Measurements from ENCODE around the gene EIPR1. TPM values are rescaled to one million over a fixed set of nuclear protein-coding genes. Genes with fewer than 3 reads are reported as not detected.

The EIPR1 gene
- total and polyA plus RNA-seq, 10 of the 15 experiments (the other 5 are each of a cell fraction or from before 2014, with no cell fraction given) = 23.6 to 61.2 (median 42.2) TPM

DNA sequence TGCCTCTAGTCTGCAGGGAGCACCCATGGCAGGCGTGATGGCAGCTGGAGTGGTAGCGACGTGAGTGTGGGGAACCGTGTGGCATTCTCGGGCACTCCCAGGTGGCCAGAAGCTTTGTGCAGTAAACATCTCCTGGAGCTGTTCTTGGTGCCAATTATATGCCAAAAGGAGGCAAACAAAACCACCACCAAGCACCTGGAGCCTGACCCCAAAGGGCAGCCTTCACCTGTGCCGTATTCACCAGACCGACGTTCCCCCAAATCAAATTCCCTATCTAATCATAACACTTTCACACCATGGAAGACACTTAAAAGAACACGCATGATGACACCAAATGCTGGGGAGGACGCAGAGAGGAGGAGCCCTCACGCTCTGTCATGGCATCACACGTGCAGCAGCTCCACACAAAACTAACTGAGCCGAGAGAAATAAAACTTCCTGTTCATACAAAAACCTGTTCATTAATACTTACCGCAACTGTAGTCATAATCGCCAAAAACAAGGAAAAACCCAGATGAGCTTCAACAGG lies 123.6 kb downstream of the EIPR1 start:
- TSS peak; percentile 40 for BruUV-seq (replicated peaks)
- H2AFZ ChIP-seq (ENCODE audit: control insufficient read depth, low read depth, low read length) = no peak overlapping the region
- peaks cover 16% of the 10 kb centered on the region for H3K4me1 ChIP-seq (ENCODE audit: control insufficient read depth, insufficient read depth, low read length)
- peaks cover 18% of the 10 kb centered on the region for H3K9me3 ChIP-seq (replicated peaks; ENCODE audit: control insufficient read depth, insufficient read depth, low read length)
- ChIA-PET RAD21 (ENCODE audit: unreplicated experiment) (interaction anchor here (0.8 to 1.7 kb wide), 4 partner anchors 11 to 52 kb away, joined by 3 to 18 read pairs (median 4); no protein-coding TSS in a partner anchor), SMC1A (ENCODE audit: uncharacterized antibody, unreplicated experiment) (interaction anchor here (0.8 to 2.2 kb wide), 4 partner anchors 11 to 407 kb away, joined by 3 to 12 read pairs (median 6); no protein-coding TSS in a partner anchor), POLR2A (interaction anchor here (0.8 to 1.4 kb wide), 3 partner anchors 11 to 102 kb away, joined by 3 to 4 read pairs (median 3); no protein-coding TSS in a partner anchor), CTCF (interaction anchor here (0.7 to 1.2 kb wide), 2 partner anchors 31 to 37 kb away, joined by 3 to 5 read pairs; no protein-coding TSS in a partner anchor)
- H3K4me2 ChIP-seq (ENCODE audit: control insufficient read depth, insufficient read depth) = no peak overlapping the region
- ATAC-seq = peak; percentile 85
- 60% methylated on average over 15 of the region's 15 CpGs for WGBS (ENCODE audit: insufficient coverage, insufficient replicate concordance, low lambda C conversion rate, missing lambda C conversion rate)
- peaks cover 7 to 12% of the 10 kb centered on the region in 2 experiments for H3K36me3 ChIP-seq (ENCODE audit: control insufficient read depth in 2 of 2, insufficient read depth in 2 of 2, low read length in 1 of 2)
- H3K27ac ChIP-seq (ENCODE audit: control insufficient read depth, insufficient read depth) = peak overlapping the region; percentile 69
- peak; percentile 68 for DNase-seq (ENCODE audit: low read depth, low spot score)
- no peaks in the 10 kb centered on the region for H4K20me1 ChIP-seq (ENCODE audit: control insufficient read depth, insufficient read depth)
- H3K4me3 ChIP-seq = no peak overlapping the region
- in situ Hi-C loops (cut with MboI) (no loop called here), intact Hi-C loops (cut with micrococcal nuclease; ENCODE audit: unreplicated experiment) (loop anchor here (1.0 kb wide), 2 partner anchors 31 to 49 kb away; no protein-coding TSS in a partner anchor)
- no peaks in the 10 kb centered on the region for H3K79me2 ChIP-seq (ENCODE audit: control insufficient read depth, insufficient read depth, low read length)
- 0 out of 2 replicates have a peak overlapping the region, but pooled peaks have one; percentile 29 for H3K9ac ChIP-seq (ENCODE audit: control insufficient read depth, insufficient read depth, low read length)
- FAIRE-seq = no peak
- H3K27me3 ChIP-seq (replicated peaks in 1 of 2; ENCODE audit: control insufficient read depth in 2 of 2, insufficient read depth in 2 of 2, low read length in 1 of 2) = no peaks in the 10 kb centered on the region
- 0 out of 2 replicates have a peak, but pooled peaks have one; percentile 28 for TF ChIP-seq PML (IDR thresholded peaks at IDR 0.05; ENCODE audit: low read length)
- TF ChIP-seq, protein P1, sequence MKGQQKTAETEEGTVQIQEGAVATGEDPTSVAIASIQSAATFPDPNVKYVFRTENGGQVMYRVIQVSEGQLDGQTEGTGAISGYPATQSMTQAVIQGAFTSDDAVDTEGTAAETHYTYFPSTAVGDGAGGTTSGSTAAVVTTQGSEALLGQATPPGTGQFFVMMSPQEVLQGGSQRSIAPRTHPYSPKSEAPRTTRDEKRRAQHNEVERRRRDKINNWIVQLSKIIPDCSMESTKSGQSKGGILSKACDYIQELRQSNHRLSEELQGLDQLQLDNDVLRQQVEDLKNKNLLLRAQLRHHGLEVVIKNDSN (IDR thresholded peaks at IDR 0.05; ENCODE audit: borderline replicate concordance, extremely low read length, insufficient read depth, low read depth, low read length) = no peak
- TF ChIP-seq ETV6 (conservative IDR thresholded peaks at IDR 0.05 in 1 of 2, IDR thresholded peaks at IDR 0.05 in 1 of 2; ENCODE audit: borderline replicate concordance in 1 of 2, low read depth in 1 of 2) = no peak
- TF ChIP-seq, protein P2, sequence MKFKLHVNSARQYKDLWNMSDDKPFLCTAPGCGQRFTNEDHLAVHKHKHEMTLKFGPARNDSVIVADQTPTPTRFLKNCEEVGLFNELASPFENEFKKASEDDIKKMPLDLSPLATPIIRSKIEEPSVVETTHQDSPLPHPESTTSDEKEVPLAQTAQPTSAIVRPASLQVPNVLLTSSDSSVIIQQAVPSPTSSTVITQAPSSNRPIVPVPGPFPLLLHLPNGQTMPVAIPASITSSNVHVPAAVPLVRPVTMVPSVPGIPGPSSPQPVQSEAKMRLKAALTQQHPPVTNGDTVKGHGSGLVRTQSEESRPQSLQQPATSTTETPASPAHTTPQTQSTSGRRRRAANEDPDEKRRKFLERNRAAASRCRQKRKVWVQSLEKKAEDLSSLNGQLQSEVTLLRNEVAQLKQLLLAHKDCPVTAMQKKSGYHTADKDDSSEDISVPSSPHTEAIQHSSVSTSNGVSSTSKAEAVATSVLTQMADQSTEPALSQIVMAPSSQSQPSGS (IDR thresholded peaks at IDR 0.05; ENCODE audit: low read length) = peak; percentile 83; the same call in 1 of the 2 replicates
- TF ChIP-seq BMI1 (IDR thresholded peaks at IDR 0.05; ENCODE audit: borderline replicate concordance) = no peak; the same call in none of the 2 replicates
- no peak for TF ChIP-seq RB1 (IDR thresholded peaks at IDR 0.05; ENCODE audit: borderline replicate concordance)
- TF ChIP-seq YY1 (IDR thresholded peaks at IDR 0.05; ENCODE audit: low read depth, low read length) = 0 out of 2 replicates have a peak, but pooled peaks have one; percentile 0
- no peak for TF ChIP-seq MTA2 (IDR thresholded peaks at IDR 0.05; ENCODE audit: low read depth)
- TF ChIP-seq NFXL1 (IDR thresholded peaks at IDR 0.05; ENCODE audit: borderline replicate concordance) = no peak
- TF ChIP-seq PAX8 (IDR thresholded peaks at IDR 0.05) = no peak
- TF ChIP-seq BRCA1 (IDR thresholded peaks at IDR 0.05; ENCODE audit: low read depth, low read length) = no peak
- TF ChIP-seq GABPA (IDR thresholded peaks at IDR 0.05; ENCODE audit: low read depth) = no peak
- no peak for TF ChIP-seq NRF1 (conservative IDR thresholded peaks at IDR 0.05; ENCODE audit: low read depth, low read length)
- TF ChIP-seq SIX5 (IDR thresholded peaks at IDR 0.05; ENCODE audit: low read depth, low read length, severe bottlenecking) = no peak
- TF ChIP-seq, protein P3, sequence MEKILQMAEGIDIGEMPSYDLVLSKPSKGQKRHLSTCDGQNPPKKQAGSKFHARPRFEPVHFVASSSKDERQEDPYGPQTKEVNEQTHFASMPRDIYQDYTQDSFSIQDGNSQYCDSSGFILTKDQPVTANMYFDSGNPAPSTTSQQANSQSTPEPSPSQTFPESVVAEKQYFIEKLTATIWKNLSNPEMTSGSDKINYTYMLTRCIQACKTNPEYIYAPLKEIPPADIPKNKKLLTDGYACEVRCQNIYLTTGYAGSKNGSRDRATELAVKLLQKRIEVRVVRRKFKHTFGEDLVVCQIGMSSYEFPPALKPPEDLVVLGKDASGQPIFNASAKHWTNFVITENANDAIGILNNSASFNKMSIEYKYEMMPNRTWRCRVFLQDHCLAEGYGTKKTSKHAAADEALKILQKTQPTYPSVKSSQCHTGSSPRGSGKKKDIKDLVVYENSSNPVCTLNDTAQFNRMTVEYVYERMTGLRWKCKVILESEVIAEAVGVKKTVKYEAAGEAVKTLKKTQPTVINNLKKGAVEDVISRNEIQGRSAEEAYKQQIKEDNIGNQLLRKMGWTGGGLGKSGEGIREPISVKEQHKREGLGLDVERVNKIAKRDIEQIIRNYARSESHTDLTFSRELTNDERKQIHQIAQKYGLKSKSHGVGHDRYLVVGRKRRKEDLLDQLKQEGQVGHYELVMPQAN (conservative IDR thresholded peaks at IDR 0.05) = no peak
- no peak for TF ChIP-seq MEF2A (IDR thresholded peaks at IDR 0.05; ENCODE audit: insufficient read depth, low read depth, low read length)
- TF ChIP-seq, protein P4, sequence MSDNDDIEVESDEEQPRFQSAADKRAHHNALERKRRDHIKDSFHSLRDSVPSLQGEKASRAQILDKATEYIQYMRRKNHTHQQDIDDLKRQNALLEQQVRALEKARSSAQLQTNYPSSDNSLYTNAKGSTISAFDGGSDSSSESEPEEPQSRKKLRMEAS (IDR thresholded peaks at IDR 0.05; ENCODE audit: low read depth, low read length) = peak; percentile 29; the same call in 1 of the 2 replicates
